AG09319 (cell line): ENCODE results near the gene PDGFC.
A peak's percentile ranks its signal among the peaks of the same experiment; 100 is the strongest.

Experiments used
- DNase-seq: peaks from one replicate; pipeline ENCODE4 v3.0.0-alpha.2; 2010; ENCODE audit warnings: low read depth; ENCODE audit errors: extremely low read depth
- TF ChIP-seq, protein P1 (sequence below): IDR thresholded peaks from 2 replicates; pipeline ENCODE4 v1.5.1; 2011; ENCODE audit warnings: low read depth, mild to moderate bottlenecking, inconsistent platforms, low read length, moderate library complexity

The PDGFC gene

GRCh38 chr4:156784970-156785369 lies 186.6 kb downstream of the PDGFC start:
- no peak for DNase-seq
- TF ChIP-seq, protein P1, sequence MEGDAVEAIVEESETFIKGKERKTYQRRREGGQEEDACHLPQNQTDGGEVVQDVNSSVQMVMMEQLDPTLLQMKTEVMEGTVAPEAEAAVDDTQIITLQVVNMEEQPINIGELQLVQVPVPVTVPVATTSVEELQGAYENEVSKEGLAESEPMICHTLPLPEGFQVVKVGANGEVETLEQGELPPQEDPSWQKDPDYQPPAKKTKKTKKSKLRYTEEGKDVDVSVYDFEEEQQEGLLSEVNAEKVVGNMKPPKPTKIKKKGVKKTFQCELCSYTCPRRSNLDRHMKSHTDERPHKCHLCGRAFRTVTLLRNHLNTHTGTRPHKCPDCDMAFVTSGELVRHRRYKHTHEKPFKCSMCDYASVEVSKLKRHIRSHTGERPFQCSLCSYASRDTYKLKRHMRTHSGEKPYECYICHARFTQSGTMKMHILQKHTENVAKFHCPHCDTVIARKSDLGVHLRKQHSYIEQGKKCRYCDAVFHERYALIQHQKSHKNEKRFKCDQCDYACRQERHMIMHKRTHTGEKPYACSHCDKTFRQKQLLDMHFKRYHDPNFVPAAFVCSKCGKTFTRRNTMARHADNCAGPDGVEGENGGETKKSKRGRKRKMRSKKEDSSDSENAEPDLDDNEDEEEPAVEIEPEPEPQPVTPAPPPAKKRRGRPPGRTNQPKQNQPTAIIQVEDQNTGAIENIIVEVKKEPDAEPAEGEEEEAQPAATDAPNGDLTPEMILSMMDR, result no peak

GRCh38 chr4:156783966-156784365 lies 187.6 kb downstream of the PDGFC start:
- TF ChIP-seq, protein P1, result no peak
- no peak for DNase-seq

GRCh38 chr4:156782491-156782890 lies 189.1 kb downstream of the PDGFC start:
- TF ChIP-seq, protein P1, result no peak
- DNase-seq, result no peak

- TF ChIP-seq, protein P1, result no peak
- DNase-seq, result no peak
Measured at GRCh38 chr4:156781852-156782251, 189.7 kb downstream of the PDGFC start.

DNA sequence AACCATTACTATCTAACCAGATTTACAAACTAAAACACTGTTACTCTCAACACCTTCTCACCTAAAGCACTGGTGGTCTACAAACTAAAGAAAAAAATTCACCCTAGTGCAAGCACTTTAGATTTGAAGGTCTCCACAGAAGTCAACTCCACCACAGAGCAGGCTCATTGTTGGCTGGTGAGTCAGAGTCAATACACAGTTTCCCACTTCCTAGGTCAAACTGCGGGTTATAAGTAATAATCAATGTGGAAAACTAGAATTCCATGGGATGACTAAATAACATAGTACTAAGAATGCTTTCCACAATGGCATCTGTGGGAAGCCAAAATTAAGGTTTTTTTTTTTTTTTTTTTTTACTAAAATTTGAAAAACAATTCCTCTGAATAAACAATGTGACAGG lies 191.8 kb downstream of the PDGFC start:
- no peak for DNase-seq
- TF ChIP-seq, protein P1, result no peak

- TF ChIP-seq, protein P1, result no peak
- no peak for DNase-seq
Measured at GRCh38 chr4:156779042-156779441, 192.6 kb downstream of the PDGFC start.

GRCh38 chr4:156778606-156779005 lies 193.0 kb downstream of the PDGFC start:
- TF ChIP-seq, protein P1, result no peak
- DNase-seq, result peak; percentile 59

DNA sequence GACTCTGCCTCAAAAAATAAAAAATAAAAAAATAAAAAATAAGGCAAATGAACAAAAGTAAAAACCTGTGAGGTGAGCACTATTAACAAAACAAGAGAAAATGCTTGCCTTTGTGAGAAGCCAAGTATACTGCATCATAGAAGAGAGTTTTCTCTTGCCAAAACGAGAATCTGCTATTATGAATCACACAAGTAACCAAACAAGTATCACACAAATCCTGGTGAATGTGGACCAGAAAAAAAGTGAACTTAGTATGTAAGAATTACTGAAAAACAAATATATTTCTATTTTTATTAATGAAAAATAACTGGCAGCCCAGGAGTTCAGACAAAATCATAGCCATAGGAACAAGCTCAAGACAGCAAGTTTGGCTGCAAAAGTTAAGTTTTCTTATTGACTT lies 193.5 kb downstream of the PDGFC start:
- DNase-seq, result no peak

More for the DNA sequence above, 193.5 kb downstream of the PDGFC start:
- TF ChIP-seq, protein P1, result no peak
